ENCODE measurements around the gene INSYN1.
"Not testable (repeated sequence)": the region's sequence is repeated elsewhere in the genome, so short reads cannot be mapped to it uniquely, and the experiment has no call there.

Gene INSYN1

DNA sequence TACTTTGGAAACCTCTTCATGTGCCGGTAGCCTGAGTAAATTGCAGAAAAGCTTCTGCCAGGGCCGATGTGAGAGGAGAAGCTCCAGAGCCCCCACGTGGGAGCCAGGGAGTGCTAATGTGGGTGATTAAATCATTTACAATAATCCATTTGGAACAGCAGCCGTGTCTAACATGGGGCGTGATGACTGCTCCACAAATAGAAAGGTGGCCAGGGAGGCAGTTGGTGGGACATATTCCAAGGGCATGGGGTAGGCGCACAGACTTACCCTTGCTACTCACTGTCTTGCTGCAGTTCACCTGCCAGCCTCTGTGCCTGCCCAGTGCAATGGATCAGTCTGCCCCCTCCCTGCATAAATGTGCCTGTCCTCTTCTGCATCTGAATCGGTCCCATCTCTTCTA, 39.3 kb upstream of the INSYN1 start:
- H3K4me2 ChIP-seq = no peak overlapping the region
- no peaks in the 10 kb centered on the region for H3K9me3 ChIP-seq (replicated peaks in 1 of 11)
- no peaks in the 10 kb centered on the region for H3K36me3 ChIP-seq
- no peaks in the 10 kb centered on the region for H3K4me1 ChIP-seq
- H3K27ac ChIP-seq = no peak overlapping the region
- H3K9ac ChIP-seq = no peak overlapping the region
- no peaks in the 10 kb centered on the region for H4K20me1 ChIP-seq
- H3K4me3 ChIP-seq = no peak overlapping the region
- no peaks in the 10 kb centered on the region for H3K27me3 ChIP-seq
- TF ChIP-seq Cebpa-rat (IDR thresholded peaks at IDR 0.05) = no peak

DNA sequence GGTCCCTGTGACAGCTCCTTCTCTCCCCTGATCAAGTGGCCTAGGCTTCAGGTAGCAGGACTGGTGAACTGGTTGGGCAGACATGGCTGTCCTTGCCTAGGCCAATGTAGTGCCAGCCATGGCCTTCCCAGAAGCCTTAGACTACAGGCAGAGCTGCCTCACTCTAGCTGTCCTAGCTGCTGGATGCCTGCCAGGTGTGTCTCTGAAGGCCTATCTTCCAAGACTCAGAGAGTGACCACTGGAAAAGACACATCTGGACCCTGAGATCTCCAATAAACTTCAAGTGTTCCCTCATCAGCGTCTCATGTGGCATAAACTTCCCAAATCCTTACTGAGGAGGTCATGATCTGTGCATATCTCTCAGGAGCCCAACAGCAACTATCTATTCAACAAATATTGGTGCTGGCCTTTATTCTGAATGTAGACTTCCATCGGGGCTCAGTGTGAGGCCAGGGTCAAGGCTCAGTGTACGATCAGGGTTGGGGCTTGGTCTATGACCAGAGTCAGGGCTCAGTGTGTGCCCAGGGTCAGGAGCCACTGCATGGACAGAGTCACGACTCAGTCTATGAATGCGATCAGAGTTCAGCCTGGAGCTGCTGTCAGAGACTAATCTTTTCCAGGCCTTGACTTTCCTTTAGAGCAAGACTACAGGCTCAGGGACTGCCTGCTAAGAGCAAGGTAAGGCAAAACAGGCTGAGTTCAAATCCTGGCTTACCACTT, 36.5 kb upstream of the INSYN1 start:
- H3K4me2 ChIP-seq = no peak overlapping the region
- H4K20me1 ChIP-seq = no peaks in the 10 kb centered on the region
- no peaks in the 10 kb centered on the region for H3K27me3 ChIP-seq
- no peak overlapping the region for H3K9ac ChIP-seq
- H3K27ac ChIP-seq = no peak overlapping the region
- no peak for TF ChIP-seq Cebpa-rat (IDR thresholded peaks at IDR 0.05)
- no peak overlapping the region for H3K4me3 ChIP-seq
- no peaks in the 10 kb centered on the region for H3K36me3 ChIP-seq
- H3K4me1 ChIP-seq = no peaks in the 10 kb centered on the region
- H3K9me3 ChIP-seq (replicated peaks in 1 of 11) = no peaks in the 10 kb centered on the region

DNA sequence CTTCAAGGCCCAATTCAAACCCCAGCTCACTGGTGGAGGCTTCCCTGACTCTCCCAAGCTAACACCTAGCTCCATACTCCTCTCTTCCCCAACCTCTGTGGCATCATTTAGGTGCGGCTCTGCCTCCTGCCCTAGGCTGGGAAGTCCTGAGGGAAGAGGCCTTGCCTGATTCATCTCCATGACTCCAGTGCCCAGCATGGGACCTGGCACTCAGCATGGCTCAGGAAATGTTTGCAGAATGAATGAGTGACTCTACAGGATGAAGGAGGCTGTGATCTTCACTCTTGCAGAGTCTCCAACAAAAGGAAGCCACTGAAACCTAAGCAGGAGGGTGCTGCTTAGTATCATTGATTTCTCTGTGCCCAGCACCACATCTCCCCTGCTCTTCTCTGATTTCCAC, 34.5 kb upstream of the INSYN1 start:
- Histone ChIP-seq H4K20me1 (no peaks in the 10 kb centered on the region), H3K4me2 (no peak overlapping the region), H3K4me1 (no peaks in the 10 kb centered on the region), H3K9ac (no peak overlapping the region), H3K9me3 (replicated peaks in 1 of 11) (no peaks in the 10 kb centered on the region), H3K4me3 (no peak overlapping the region), H3K27ac (no peak overlapping the region), H3K27me3 (no peaks in the 10 kb centered on the region), H3K36me3 (no peaks in the 10 kb centered on the region)
- TF ChIP-seq Cebpa-rat (IDR thresholded peaks at IDR 0.05) = no peak

DNA sequence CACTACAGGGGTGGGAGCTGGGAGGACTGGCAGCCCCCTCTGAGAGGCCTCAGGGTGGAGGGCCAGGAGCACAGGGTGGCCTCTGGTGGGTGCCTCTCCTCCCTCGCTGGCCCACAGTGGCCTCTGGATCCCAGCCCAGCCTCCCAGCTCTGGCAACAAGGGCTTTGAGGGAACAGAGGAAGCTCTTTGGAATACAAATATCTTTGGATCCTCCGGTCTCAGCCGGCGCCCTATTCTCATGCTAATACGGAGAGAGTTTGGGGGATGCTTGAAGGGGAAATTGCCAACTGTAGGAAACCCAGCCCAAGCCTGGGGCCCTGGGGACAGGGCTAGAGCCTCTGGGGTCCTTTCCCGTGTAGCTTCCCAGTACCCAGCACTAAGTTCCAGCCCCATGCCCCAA, 33.4 kb upstream of the INSYN1 start:
- no peak for TF ChIP-seq Cebpa-rat (IDR thresholded peaks at IDR 0.05)
- H3K4me1 ChIP-seq = 0 out of 20 replicates have a peak, but pooled peaks cover 0 to 3% (median 0%) of the 10 kb centered on the region in 10 experiments
- H3K9ac ChIP-seq = no peak overlapping the region
- no peaks in the 10 kb centered on the region for H3K36me3 ChIP-seq
- no peak overlapping the region for H3K4me3 ChIP-seq
- no peaks in the 10 kb centered on the region for H3K27me3 ChIP-seq
- no peaks in the 10 kb centered on the region for H4K20me1 ChIP-seq
- H3K9me3 ChIP-seq (replicated peaks in 1 of 11) = no peaks in the 10 kb centered on the region
- H3K27ac ChIP-seq = no peak overlapping the region
- no peak overlapping the region for H3K4me2 ChIP-seq

DNA sequence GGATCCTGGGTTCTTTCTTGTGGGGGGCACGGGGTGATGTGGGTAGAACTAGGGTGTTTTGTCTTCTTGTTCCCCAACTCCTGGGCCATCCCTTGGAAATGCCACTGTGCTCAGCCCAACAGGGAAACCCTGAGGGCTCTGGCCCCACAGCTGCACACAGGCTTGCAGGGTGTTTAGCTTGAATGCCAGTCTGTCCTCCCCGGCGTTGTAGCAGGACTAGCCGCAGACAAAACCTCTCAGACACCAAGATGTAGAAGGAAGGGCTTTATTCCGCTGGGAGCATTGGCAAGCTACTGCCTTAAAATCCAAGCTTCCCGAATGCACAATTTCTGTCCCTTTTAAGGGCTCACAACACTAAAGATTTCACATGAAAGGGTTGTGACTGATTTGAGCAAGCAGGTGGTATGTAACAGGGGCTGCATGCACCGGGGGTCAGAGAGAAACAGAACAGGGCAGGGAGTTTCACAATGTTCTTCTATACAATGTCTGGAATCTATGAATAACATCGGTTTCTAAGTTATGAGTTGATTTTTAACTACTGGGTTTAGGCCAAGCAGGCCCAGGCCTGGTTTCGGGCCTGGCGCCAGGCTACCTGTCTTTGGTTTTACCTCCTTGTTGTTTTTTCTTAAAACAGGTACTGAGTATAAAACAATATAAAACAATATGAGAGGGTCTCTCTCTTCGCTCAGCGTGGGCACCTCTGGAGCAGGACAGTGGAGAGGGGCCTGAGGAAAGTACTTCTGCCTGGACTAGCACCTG, 32.3 kb upstream of the INSYN1 start:
- not testable (repeated sequence) for H3K4me2 ChIP-seq; H3K4me3 ChIP-seq; H3K27me3 ChIP-seq; H3K9ac ChIP-seq; H3K9me3 ChIP-seq (replicated peaks in 1 of 11); H4K20me1 ChIP-seq; H3K27ac ChIP-seq; H3K36me3 ChIP-seq
- peaks cover 0 to 14% (median 4%) of the 10 kb centered on the region in 10 experiments; a peak in 6 of 20 replicates for H3K4me1 ChIP-seq

DNA sequence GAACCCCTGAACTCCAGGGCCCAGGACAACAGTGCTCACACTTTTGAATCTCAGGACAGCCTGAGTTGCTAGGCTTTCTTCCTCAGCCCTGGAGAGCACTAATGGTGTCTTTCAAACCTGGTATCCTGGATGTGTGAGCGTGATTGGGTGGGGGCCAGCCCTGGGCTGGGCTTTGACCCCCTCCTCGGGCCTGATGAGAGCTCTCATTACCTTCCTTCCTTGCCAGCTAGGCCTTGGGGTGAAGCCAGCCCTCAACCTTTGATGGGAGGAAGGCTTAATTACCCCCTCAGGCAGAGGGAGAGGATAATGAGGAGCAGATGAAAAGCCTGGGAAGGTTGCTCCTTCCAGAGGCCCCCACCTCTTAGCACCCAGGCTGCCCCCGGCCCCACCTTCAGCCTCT, 31.1 kb upstream of the INSYN1 start:
- no peak overlapping the region for H3K27ac ChIP-seq

DNA sequence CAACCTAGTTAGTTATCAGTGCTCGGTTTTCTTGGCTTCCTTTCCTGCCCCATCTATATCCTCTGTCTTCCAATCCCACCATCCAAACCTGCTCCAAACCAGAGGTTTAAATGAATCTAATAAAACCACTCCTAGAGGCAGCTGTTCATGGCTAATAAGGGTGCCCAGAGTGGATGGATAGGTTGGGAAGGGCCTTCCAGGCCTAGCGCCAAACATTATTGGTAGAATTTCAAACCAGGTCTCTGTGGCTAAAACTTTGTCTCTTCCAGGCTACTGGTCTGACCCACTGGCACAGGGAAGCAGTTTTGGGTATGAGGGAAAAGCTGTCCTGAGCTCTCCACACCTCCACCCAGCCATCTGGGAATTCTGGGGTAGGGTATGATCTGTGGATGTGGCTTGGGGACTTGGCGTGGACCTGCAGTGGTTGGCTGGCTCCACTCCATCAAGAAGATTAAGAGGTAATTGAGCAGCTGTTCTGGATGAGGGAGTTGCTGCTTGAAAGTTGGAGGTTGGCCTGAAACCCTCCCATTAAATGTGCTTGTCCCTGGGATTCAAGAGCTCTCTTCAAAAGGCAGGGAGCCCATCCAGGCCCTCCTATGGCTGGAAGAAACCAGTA, 29.3 kb upstream of the INSYN1 start:
- H3K9ac ChIP-seq = no peak overlapping the region
- no peak for TF ChIP-seq Cebpa-rat (IDR thresholded peaks at IDR 0.05)
- H4K20me1 ChIP-seq = no peaks in the 10 kb centered on the region
- no peaks in the 10 kb centered on the region for H3K9me3 ChIP-seq (replicated peaks in 1 of 11)
- H3K4me1 ChIP-seq = peaks cover 0 to 17% (median 5%) of the 10 kb centered on the region in 10 experiments; a peak in 7 of 20 replicates
- no peak overlapping the region for H3K4me2 ChIP-seq
- no peak overlapping the region for H3K27ac ChIP-seq
- no peaks in the 10 kb centered on the region for H3K36me3 ChIP-seq
- no peak overlapping the region for H3K4me3 ChIP-seq
- no peaks in the 10 kb centered on the region for H3K27me3 ChIP-seq

More for the DNA sequence above, 31.1 kb upstream of the INSYN1 start:
- H3K36me3 ChIP-seq = no peaks in the 10 kb centered on the region
- no peaks in the 10 kb centered on the region for H4K20me1 ChIP-seq
- no peaks in the 10 kb centered on the region for H3K27me3 ChIP-seq
- TF ChIP-seq Cebpa-rat (IDR thresholded peaks at IDR 0.05) = no peak
- no peaks in the 10 kb centered on the region for H3K9me3 ChIP-seq (replicated peaks in 1 of 11)
- H3K4me2 ChIP-seq = no peak overlapping the region
- no peak overlapping the region for H3K9ac ChIP-seq
- peaks cover 0 to 16% (median 5%) of the 10 kb centered on the region in 10 experiments; a peak in 6 of 20 replicates for H3K4me1 ChIP-seq
- no peak overlapping the region for H3K4me3 ChIP-seq

DNA sequence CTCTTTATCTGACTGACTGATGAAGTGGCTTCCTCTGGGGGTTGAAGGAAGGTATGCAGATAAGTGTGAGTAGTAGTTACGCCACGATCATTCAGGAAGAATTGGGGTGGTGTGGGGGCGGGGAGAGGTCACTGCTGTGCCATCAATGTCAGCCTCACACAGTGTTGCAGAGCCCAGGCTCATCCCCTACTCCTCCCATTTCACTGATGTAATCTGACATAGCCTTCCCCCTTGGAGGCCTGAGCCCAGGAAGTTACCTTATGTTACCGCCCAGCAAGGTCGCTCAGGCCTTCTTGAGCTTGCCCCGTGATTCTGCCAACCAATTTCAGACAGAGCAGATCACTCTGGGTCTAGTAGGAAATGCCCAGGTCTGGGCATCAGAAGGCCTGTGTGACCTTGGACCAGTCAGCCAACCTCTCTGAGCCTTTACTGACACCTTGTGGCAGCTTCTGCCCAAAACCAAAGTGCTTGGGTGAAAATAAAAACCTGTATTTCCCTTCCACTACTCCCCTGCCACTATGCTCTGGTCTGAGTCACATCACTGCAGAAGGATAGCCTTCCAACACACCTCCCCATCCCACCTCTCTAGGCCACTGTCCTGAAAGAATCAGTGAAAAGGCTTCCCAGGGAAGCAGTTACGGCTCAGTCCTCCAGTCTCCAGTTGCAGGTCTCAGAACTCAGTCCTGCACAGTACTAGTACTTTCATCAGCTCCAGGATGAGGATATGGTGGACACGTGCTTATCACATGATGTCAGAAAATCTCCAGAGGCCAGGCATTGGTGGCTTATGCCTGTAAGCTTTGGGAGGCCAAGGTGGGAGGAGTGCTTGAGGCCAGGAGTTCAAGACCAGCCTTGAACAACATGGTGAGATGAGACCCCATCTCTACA, 28.1 kb upstream of the INSYN1 start:
- Histone ChIP-seq H4K20me1 (no peaks in the 10 kb centered on the region), H3K4me2 (peak overlapping the region in 2 of 11 experiments; percentile 24 to 25; a peak in 2 of 22 replicates), H3K4me3 (no peak overlapping the region), H3K27ac (no peak overlapping the region), H3K4me1 (peaks cover 0 to 29% (median 5%) of the 10 kb centered on the region in 10 experiments; a peak in 7 of 20 replicates), H3K36me3 (no peaks in the 10 kb centered on the region), H3K9ac (no peak overlapping the region), H3K9me3 (replicated peaks in 1 of 11) (no peaks in the 10 kb centered on the region), H3K27me3 (no peaks in the 10 kb centered on the region)
- TF ChIP-seq Cebpa-rat (IDR thresholded peaks at IDR 0.05) = no peak

DNA sequence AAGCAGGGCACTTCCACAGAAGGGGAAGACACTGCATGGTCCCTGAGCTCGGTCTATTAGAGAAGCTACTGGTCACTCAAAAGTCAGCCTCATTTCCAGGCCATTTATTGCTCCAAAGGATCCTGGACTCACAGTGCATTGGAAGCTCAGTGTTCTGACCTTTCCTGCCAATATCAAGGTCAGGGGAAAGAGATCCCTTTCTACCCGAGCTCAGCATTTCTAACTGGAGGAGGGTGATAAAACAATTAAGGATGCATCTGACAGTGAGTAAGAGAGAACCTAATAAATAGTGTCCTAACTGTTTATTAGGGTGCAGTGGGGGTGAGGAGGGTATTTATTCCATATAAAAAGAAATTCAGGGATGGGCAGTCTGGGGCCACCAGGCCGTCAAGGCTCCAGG, 26.8 kb upstream of the INSYN1 start:
- no peaks in the 10 kb centered on the region for H3K27me3 ChIP-seq
- H3K9me3 ChIP-seq (replicated peaks in 1 of 11) = no peaks in the 10 kb centered on the region
- no peaks in the 10 kb centered on the region for H3K36me3 ChIP-seq
- no peaks in the 10 kb centered on the region for H4K20me1 ChIP-seq
- no peak overlapping the region for H3K27ac ChIP-seq
- H3K4me2 ChIP-seq = no peak overlapping the region
- H3K9ac ChIP-seq = no peak overlapping the region
- peaks cover under 1 to 37% (median 9%) of the 10 kb centered on the region in 10 experiments; a peak in 18 of 20 replicates for H3K4me1 ChIP-seq
- TF ChIP-seq Cebpa-rat (IDR thresholded peaks at IDR 0.05) = no peak
- H3K4me3 ChIP-seq = no peak overlapping the region
